ENCODE measurements around the gene ENG.

The ENG gene

GRCh38 chr9:127822108-127822507 lies 32.4 kb downstream of the ENG start:
- Histone ChIP-seq H4K20me1 (ENCODE audit: insufficient read depth, low read length) (no peaks in the 10 kb centered on the region), H3K9me3 (ENCODE audit: insufficient read depth, low read length, severe bottlenecking) (no peaks in the 10 kb centered on the region), H3K27me3 (ENCODE audit: insufficient read depth, low read length, poor library complexity) (no peaks in the 10 kb centered on the region), H2AFZ (ENCODE audit: low read depth, low read length) (no peak overlapping the region), H3K4me1 (ENCODE audit: insufficient read depth, low read length) (no peaks in the 10 kb centered on the region), H3K27ac (ENCODE audit: low read length) (no peak overlapping the region), H3K79me2 (ENCODE audit: insufficient read depth, low read length) (no peaks in the 10 kb centered on the region), H3K9ac (ENCODE audit: low read depth, low read length) (no peak overlapping the region), H3K4me2 (ENCODE audit: insufficient read depth, low read length) (no peak overlapping the region), H3K4me3 (ENCODE audit: low read depth in 1 of 2, low read length in 2 of 2) (no peak overlapping the region), H3K36me3 (ENCODE audit: insufficient read depth, low read length) (peaks cover 3% of the 10 kb centered on the region; the same call in 1 of the 2 replicates)
- DNase-seq, result no peak
- TF ChIP-seq CTCF (IDR thresholded peaks at IDR 0.05; ENCODE audit: borderline replicate concordance, extremely low read depth, low read length, poor library complexity, severe bottlenecking), result no peak
- no peak for TF ChIP-seq EZH2 (IDR thresholded peaks at IDR 0.05; ENCODE audit: borderline replicate concordance, low read depth, low read length, severe bottlenecking)
- ATAC-seq (ENCODE audit: insufficient read depth, low read depth), result no peak

- Histone ChIP-seq H3K27me3 (ENCODE audit: insufficient read depth, low read length, poor library complexity) (no peaks in the 10 kb centered on the region), H3K4me1 (ENCODE audit: insufficient read depth, low read length) (no peaks in the 10 kb centered on the region), H4K20me1 (ENCODE audit: insufficient read depth, low read length) (no peaks in the 10 kb centered on the region; the same call in 1 of the 2 replicates), H3K27ac (ENCODE audit: low read length) (no peak overlapping the region), H3K36me3 (ENCODE audit: insufficient read depth, low read length) (peaks cover 32% of the 10 kb centered on the region), H3K79me2 (ENCODE audit: insufficient read depth, low read length) (no peaks in the 10 kb centered on the region), H3K4me3 (ENCODE audit: low read depth in 1 of 2, low read length in 2 of 2) (no peak overlapping the region), H3K9me3 (ENCODE audit: insufficient read depth, low read length, severe bottlenecking) (no peaks in the 10 kb centered on the region), H3K4me2 (ENCODE audit: insufficient read depth, low read length) (no peak overlapping the region), H3K9ac (ENCODE audit: low read depth, low read length) (no peak overlapping the region), H2AFZ (ENCODE audit: low read depth, low read length) (no peak overlapping the region)
- ATAC-seq (ENCODE audit: insufficient read depth, low read depth), result no peak
- TF ChIP-seq EZH2 (IDR thresholded peaks at IDR 0.05; ENCODE audit: borderline replicate concordance, low read depth, low read length, severe bottlenecking) (no peak), CTCF (IDR thresholded peaks at IDR 0.05; ENCODE audit: borderline replicate concordance, extremely low read depth, low read length, poor library complexity, severe bottlenecking) (no peak)
- no peak for DNase-seq
These were observed 35.9 kb downstream of the ENG start for GRCh38 chr9:127818574-127818973.

- DNase-seq (no peak), ATAC-seq (ENCODE audit: insufficient read depth, low read depth) (peak; percentile 9; the same call in 2 of the 3 replicates)
- Histone ChIP-seq H3K27ac (ENCODE audit: low read length) (no peak overlapping the region), H3K4me2 (ENCODE audit: insufficient read depth, low read length) (no peak overlapping the region), H3K27me3 (ENCODE audit: insufficient read depth, low read length, poor library complexity) (no peaks in the 10 kb centered on the region), H2AFZ (ENCODE audit: low read depth, low read length) (no peak overlapping the region), H3K4me1 (ENCODE audit: insufficient read depth, low read length) (no peaks in the 10 kb centered on the region), H3K36me3 (ENCODE audit: insufficient read depth, low read length) (peaks cover 39% of the 10 kb centered on the region), H3K9ac (ENCODE audit: low read depth, low read length) (no peak overlapping the region), H4K20me1 (ENCODE audit: insufficient read depth, low read length) (no peaks in the 10 kb centered on the region; the same call in 1 of the 2 replicates), H3K79me2 (ENCODE audit: insufficient read depth, low read length) (no peaks in the 10 kb centered on the region), H3K9me3 (ENCODE audit: insufficient read depth, low read length, severe bottlenecking) (no peaks in the 10 kb centered on the region), H3K4me3 (ENCODE audit: low read depth in 1 of 2, low read length in 2 of 2) (no peak overlapping the region)
- TF ChIP-seq CTCF (IDR thresholded peaks at IDR 0.05; ENCODE audit: borderline replicate concordance, extremely low read depth, low read length, poor library complexity, severe bottlenecking) (no peak), EZH2 (IDR thresholded peaks at IDR 0.05; ENCODE audit: borderline replicate concordance, low read depth, low read length, severe bottlenecking) (no peak)
These were observed 36.5 kb downstream of the ENG start for GRCh38 chr9:127817881-127818434.

Data from DND-41 (cell line).